ENCODE results near the gene SLC11A2.

- no peak for TF ChIP-seq EZH2 (IDR thresholded peaks at IDR 0.05; ENCODE audit: borderline replicate concordance, insufficient read depth, low read depth, low read length, poor library complexity, severe bottlenecking)
- TF ChIP-seq CTCF (IDR thresholded peaks at IDR 0.05): no peak
Observed at GRCh38 chr12:50971946-50972345, 54.2 kb downstream of the SLC11A2 start.
